CD8-positive, alpha-beta memory T cell (primary cell): ENCODE results near the gene PLEKHD1. TPM values are rescaled to one million over a fixed set of nuclear protein-coding genes. Genes with fewer than 3 reads are reported as not detected.

Experiments used
- CTCF ChIA-PET: fragments of 350-600 bp; sonication (Branson Sonifier 250); formaldehyde crosslinking; loops from one replicate; lab custom pipeline; 2021; ENCODE audit warnings: antibody characterized with exemption; lab: Charles Lee
- POLR2A ChIA-PET: fragments of 350-600 bp; sonication (Branson Sonifier 250); formaldehyde crosslinking; loops from one replicate; lab custom pipeline; 2021; ENCODE audit warnings: antibody characterized with exemption; lab: Charles Lee
- DNase-seq, 5 donors: peaks; one replicate each; pipeline versions ENCODE4 v3.0.0 to v3.0.0-alpha.2; 2020 to 2022; ENCODE audit warnings: mixed read lengths in 1 of 5
- H3K27ac ChIP-seq: one replicate; pipeline ENCODE4 v1.7.0; 2013; ENCODE audit warnings: low read depth, mild to moderate bottlenecking, low read length, moderate library complexity
- H3K27me3 ChIP-seq: 2 replicates; pipeline ENCODE4 v1.7.0; 2013; ENCODE audit warnings: low read length, mild to moderate bottlenecking; ENCODE audit not compliant: insufficient read depth, poor library complexity, severe bottlenecking
- H3K36me3 ChIP-seq: 2 replicates; pipeline ENCODE4 v1.7.0; 2013; ENCODE audit warnings: mild to moderate bottlenecking, low read length, moderate library complexity; ENCODE audit not compliant: insufficient read depth
- H3K4me1 ChIP-seq: 2 replicates; pipeline ENCODE4 v1.7.0; 2013; ENCODE audit warnings: mild to moderate bottlenecking, low read length, moderate library complexity; ENCODE audit not compliant: insufficient read depth
- H3K4me3 ChIP-seq: 2 replicates; pipeline ENCODE4 v1.7.0; 2013; ENCODE audit warnings: mild to moderate bottlenecking, low read length
- H3K9me3 ChIP-seq: 2 replicates; pipeline ENCODE4 v1.7.0; 2013; ENCODE audit warnings: mild to moderate bottlenecking, low read length
- H3K27ac Mint-ChIP-seq, 8 donors: one replicate each; pipeline ENCODE4 v1.8.0; 2020 to 2021; ENCODE audit warnings: mixed read lengths in 8 of 8, mild to moderate bottlenecking in 6 of 8, inconsistent platforms in 3 of 8, moderate library complexity in 3 of 8
- H3K27me3 Mint-ChIP-seq, 2 donors: one replicate each; pipeline ENCODE4 v1.8.0; 2020 to 2021; ENCODE audit warnings: mixed read lengths in 2 of 2, mild to moderate bottlenecking in 1 of 2, moderate library complexity in 1 of 2
- H3K36me3 Mint-ChIP-seq, 3 donors: one replicate each; pipeline ENCODE4 v1.8.0; 2020 to 2021; ENCODE audit warnings: mixed read lengths in 3 of 3, inconsistent platforms in 1 of 3, mild to moderate bottlenecking in 1 of 3
- H3K4me1 Mint-ChIP-seq, 3 donors: one replicate each; pipeline ENCODE4 v1.8.0; 2020 to 2021; ENCODE audit warnings: mixed read lengths in 3 of 3, inconsistent platforms in 1 of 3, mild to moderate bottlenecking in 1 of 3
- H3K4me3 Mint-ChIP-seq, 7 donors: one replicate each; pipeline ENCODE4 v1.8.0; 2020 to 2021; ENCODE audit warnings: mixed read lengths in 7 of 7, mild to moderate bottlenecking in 6 of 7, moderate library complexity in 4 of 7, inconsistent platforms in 2 of 7
- H3K9me3 Mint-ChIP-seq, 5 donors: one replicate each; pipeline ENCODE4 v1.8.0; 2020 to 2022; ENCODE audit warnings: mixed read lengths in 5 of 5, mild to moderate bottlenecking in 3 of 5, moderate library complexity in 2 of 5, inconsistent platforms in 1 of 5
- polyA plus RNA-seq: library from polyadenylated mRNA; unstranded; fragments of 300-500 nt; fragmentation: Illumina TruSeq; gene quantifications from one replicate; pipeline ENCODE4 v1.2.3, GENCODE V29; 2021
- total RNA-seq, 2 experiments: library from RNA; stranded (reverse); gene quantifications; one replicate each; pipeline ENCODE4 v1.2.3, GENCODE V29; 2021

The PLEKHD1 gene
- total and polyA plus RNA-seq, 3 experiments from 2014 or later = 0.06 to 0.11 TPM; not detected in 1

DNA sequence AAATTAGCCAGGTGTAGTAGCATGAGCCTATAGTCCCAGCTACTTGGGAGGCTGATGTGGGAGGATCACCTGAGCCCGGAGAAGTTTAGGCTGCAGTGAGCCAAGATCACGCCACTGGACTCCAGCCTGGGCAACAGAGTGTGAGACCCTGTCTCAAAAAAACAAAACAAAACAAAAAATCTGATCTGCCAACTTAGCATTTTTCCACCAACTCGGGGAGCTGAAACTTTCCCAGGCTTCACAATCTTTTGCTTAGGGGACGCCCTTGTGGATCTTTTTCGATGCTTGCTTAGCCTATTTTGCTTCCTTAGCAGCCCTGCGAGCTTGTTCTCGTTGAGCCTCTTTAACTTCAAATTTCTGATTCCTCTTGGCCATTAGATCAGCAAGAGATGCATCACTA, 76.3 kb downstream of the PLEKHD1 start:
- no peak overlapping the region for H3K27ac Mint-ChIP-seq
- H3K4me3 Mint-ChIP-seq = no peak overlapping the region
- H3K27ac ChIP-seq = no peak overlapping the region
- H3K4me1 ChIP-seq = no peaks in the 10 kb centered on the region
- no peak overlapping the region for H3K4me3 ChIP-seq
- H3K9me3 ChIP-seq = no peaks in the 10 kb centered on the region
- H3K27me3 Mint-ChIP-seq = peaks cover 15 to 46% of the 10 kb centered on the region in 2 donors
- ChIA-PET CTCF (interaction anchor here (1.7 kb wide), 1 partner anchor 12 kb away, joined by 4 read pairs; no protein-coding TSS in a partner anchor), POLR2A (no interaction called here)
- H3K36me3 Mint-ChIP-seq = peaks cover 0 to 1% (median 0%) of the 10 kb centered on the region in 3 donors
- H3K36me3 ChIP-seq = no peaks in the 10 kb centered on the region
- no peaks in the 10 kb centered on the region for H3K4me1 Mint-ChIP-seq
- H3K27me3 ChIP-seq = peaks cover 4% of the 10 kb centered on the region
- no peaks in the 10 kb centered on the region for H3K9me3 Mint-ChIP-seq
- DNase-seq = no peak

DNA sequence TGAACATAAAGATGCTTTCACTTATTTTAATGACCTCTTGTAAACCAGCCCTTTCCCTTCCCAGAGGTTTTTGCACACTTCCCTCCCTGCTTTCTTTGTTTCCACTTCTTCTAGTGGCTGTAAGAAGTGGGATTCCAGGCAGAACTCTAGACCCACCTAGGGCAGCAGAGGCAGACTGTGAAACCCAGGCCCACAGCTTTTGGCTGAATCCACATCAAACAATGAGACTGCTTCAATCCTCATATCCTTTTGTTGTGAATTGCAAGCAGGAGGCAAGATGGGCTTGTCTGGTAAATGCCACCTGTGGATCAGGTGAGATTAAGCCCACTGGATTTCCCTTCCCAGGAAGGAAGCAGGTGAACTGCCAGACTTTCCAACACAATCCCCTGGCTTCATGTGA, 77.4 kb downstream of the PLEKHD1 start:
- H3K9me3 Mint-ChIP-seq = no peaks in the 10 kb centered on the region
- peaks cover 15 to 54% of the 10 kb centered on the region in 2 donors for H3K27me3 Mint-ChIP-seq
- H3K4me1 ChIP-seq = no peaks in the 10 kb centered on the region
- no peak overlapping the region for H3K27ac ChIP-seq
- no peak for DNase-seq
- H3K9me3 ChIP-seq = no peaks in the 10 kb centered on the region
- H3K4me3 Mint-ChIP-seq = no peak overlapping the region
- H3K4me3 ChIP-seq = no peak overlapping the region
- no peak overlapping the region for H3K27ac Mint-ChIP-seq
- H3K27me3 ChIP-seq = peaks cover 4% of the 10 kb centered on the region
- no peaks in the 10 kb centered on the region for H3K4me1 Mint-ChIP-seq
- no peaks in the 10 kb centered on the region for H3K36me3 ChIP-seq
- H3K36me3 Mint-ChIP-seq = peaks cover 0 to 1% (median 0%) of the 10 kb centered on the region in 3 donors
- ChIA-PET CTCF (interaction anchor here (1.7 kb wide), 1 partner anchor 14 kb away, joined by 4 read pairs; no protein-coding TSS in a partner anchor), POLR2A (no interaction called here)

DNA sequence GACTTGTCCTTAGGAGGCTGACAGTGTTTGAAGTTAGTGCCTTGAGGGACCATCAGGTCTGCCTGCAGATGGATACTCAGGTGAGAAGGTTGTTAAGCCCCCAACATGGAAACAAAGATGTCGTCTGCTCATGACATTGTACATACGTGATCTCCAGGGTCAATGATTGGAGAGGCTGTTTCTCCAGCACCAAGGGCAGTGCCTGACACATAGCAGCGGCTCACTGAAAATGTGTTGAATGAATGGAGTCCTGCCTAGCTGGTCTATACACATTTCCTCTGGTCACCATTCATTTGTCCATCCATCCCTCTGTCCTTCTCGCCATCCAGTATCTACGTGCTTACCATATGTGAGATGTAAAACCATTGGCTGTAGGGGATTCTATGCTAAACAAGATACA, 83.0 kb downstream of the PLEKHD1 start:
- Mint-ChIP-seq H3K27me3 (peaks cover 36 to 62% of the 10 kb centered on the region in 2 donors), H3K36me3 (no peaks in the 10 kb centered on the region), H3K9me3 (peaks cover 0 to 2% (median 0%) of the 10 kb centered on the region in 5 donors), H3K4me3 (no peak overlapping the region), H3K27ac (no peak overlapping the region), H3K4me1 (peaks cover 0 to 3% (median 0%) of the 10 kb centered on the region in 3 donors)
- no peaks in the 10 kb centered on the region for H3K4me1 ChIP-seq
- ChIA-PET CTCF (no interaction called here), POLR2A (no interaction called here)
- no peak overlapping the region for H3K4me3 ChIP-seq
- H3K9me3 ChIP-seq = no peaks in the 10 kb centered on the region
- peaks cover 1% of the 10 kb centered on the region for H3K27me3 ChIP-seq
- H3K27ac ChIP-seq = no peak overlapping the region
- no peak for DNase-seq
- no peaks in the 10 kb centered on the region for H3K36me3 ChIP-seq

DNA sequence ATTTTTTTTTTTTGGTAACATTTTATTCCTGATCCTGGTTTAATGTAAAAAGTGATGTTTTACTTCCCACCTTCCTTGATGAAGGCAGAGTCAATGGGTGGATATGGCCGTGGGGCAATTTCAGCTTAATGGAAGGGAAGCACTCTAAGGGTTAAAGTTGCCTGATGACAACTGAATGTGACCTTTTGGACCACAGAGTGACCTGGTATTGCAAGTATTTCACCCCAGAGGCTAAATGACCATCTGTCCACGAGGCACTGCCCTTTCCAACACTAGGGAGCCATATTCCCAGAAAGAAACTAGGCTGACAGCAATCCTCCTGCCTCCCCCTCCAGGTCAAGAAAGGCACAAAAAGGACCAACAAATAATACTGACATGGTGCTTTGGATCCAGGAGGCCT, 85.3 kb downstream of the PLEKHD1 start:
- no peak for DNase-seq
- Histone ChIP-seq H3K27me3 (peaks cover 12% of the 10 kb centered on the region), H3K36me3 (no peaks in the 10 kb centered on the region), H3K4me3 (no peak overlapping the region), H3K4me1 (peaks cover 7% of the 10 kb centered on the region), H3K27ac (no peak overlapping the region), H3K9me3 (no peaks in the 10 kb centered on the region)
- CTCF ChIA-PET = no interaction called here
- Mint-ChIP-seq H3K27me3 (peaks cover 40 to 72% of the 10 kb centered on the region in 2 donors), H3K36me3 (no peaks in the 10 kb centered on the region), H3K4me1 (peaks cover 5 to 14% (median 8%) of the 10 kb centered on the region in 3 donors), H3K4me3 (peak overlapping the region in 2 of 7 donors; percentile 69 to 81), H3K27ac (no peak overlapping the region), H3K9me3 (peaks cover 0 to 2% (median 0%) of the 10 kb centered on the region in 5 donors)
- POLR2A ChIA-PET = no interaction called here

DNA sequence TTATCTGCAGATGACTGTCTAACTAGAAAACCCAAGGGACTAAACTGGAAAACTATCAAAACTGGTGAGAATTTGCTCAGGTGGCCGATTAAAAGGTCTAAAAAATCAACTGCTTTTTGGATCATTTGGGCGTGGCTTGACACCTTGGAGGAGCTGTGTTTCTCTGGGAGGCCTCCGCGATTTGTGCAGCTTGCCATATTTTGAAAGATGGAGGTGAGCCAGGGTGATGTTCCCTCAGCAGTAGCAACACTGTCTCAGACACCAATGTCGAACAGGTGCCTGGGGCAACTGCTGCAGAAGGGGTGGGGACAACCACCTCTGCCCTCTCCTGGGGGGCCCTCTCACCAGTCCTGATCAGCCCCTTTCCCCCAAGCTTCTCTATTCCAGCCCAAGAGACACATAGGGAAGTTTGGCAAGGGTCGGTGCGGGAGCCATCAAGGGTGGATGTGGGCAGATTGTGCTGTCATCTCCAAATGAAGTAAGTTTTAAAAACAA, 86.4 kb downstream of the PLEKHD1 start:
- Mint-ChIP-seq H3K36me3 (no peaks in the 10 kb centered on the region), H3K27me3 (peaks cover 44 to 70% of the 10 kb centered on the region in 2 donors), H3K4me1 (peaks cover 5 to 14% (median 8%) of the 10 kb centered on the region in 3 donors), H3K9me3 (peaks cover 0 to 2% (median 0%) of the 10 kb centered on the region in 5 donors), H3K4me3 (peak overlapping the region in 1 of 7 donors; percentile 32), H3K27ac (no peak overlapping the region)
- no peak overlapping the region for H3K27ac ChIP-seq
- no peak overlapping the region for H3K4me3 ChIP-seq
- peaks cover 7% of the 10 kb centered on the region for H3K4me1 ChIP-seq
- H3K9me3 ChIP-seq = no peaks in the 10 kb centered on the region
- ChIA-PET POLR2A (no interaction called here), CTCF (interaction anchor here (1.1 to 1.3 kb wide), 3 partner anchors 14 to 23 kb away, joined by 3 to 4 read pairs (median 3); no protein-coding TSS in a partner anchor)
- peaks cover 20% of the 10 kb centered on the region for H3K27me3 ChIP-seq
- no peak for DNase-seq
- no peaks in the 10 kb centered on the region for H3K36me3 ChIP-seq

DNA sequence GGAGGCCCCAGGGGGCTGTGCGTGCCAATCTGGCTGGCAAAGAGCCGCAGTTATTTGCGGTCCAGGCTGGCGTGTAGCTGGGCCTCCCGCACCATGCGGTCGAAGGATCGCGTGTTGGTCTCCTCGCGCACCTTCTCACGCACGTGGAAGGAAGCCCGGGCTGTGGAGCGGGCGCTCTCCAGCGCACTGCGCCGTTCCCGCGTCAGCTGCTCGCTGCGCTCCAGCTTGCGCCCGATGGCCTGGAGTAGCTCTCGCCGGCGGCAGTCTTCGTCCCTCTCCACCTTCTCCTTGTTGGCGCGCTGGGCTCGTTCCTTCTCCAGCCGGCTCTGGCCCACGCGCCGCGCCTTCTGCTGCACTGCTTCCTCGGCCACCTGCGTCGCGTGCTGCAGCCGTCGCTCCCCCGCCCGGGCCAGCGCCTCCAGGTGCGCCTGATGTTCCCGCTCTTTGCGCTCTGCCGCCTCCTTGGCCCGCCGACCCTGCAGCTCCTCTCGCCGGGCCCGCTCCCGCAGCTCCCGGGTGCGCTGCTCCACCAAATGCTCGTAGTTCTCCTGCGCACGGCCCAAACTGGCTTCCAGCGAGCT, 87.0 kb downstream of the PLEKHD1 start:
- ChIA-PET POLR2A (no interaction called here), CTCF (interaction anchor here (1.1 to 1.3 kb wide), 3 partner anchors 13 to 22 kb away, joined by 3 to 4 read pairs (median 3); no protein-coding TSS in a partner anchor)
- Mint-ChIP-seq H3K27me3 (peaks cover 44 to 72% of the 10 kb centered on the region in 2 donors), H3K36me3 (no peaks in the 10 kb centered on the region), H3K9me3 (peaks cover 0 to 2% (median 0%) of the 10 kb centered on the region in 5 donors), H3K4me3 (peak overlapping the region in 1 of 7 donors; percentile 20), H3K27ac (no peak overlapping the region), H3K4me1 (peaks cover 5 to 14% (median 8%) of the 10 kb centered on the region in 3 donors)
- H3K9me3 ChIP-seq = no peaks in the 10 kb centered on the region
- H3K4me1 ChIP-seq = peaks cover 7% of the 10 kb centered on the region
- H3K27ac ChIP-seq = no peak overlapping the region
- H3K27me3 ChIP-seq = peaks cover 20% of the 10 kb centered on the region
- H3K4me3 ChIP-seq = no peak overlapping the region
- H3K36me3 ChIP-seq = no peaks in the 10 kb centered on the region
- no peak for DNase-seq

DNA sequence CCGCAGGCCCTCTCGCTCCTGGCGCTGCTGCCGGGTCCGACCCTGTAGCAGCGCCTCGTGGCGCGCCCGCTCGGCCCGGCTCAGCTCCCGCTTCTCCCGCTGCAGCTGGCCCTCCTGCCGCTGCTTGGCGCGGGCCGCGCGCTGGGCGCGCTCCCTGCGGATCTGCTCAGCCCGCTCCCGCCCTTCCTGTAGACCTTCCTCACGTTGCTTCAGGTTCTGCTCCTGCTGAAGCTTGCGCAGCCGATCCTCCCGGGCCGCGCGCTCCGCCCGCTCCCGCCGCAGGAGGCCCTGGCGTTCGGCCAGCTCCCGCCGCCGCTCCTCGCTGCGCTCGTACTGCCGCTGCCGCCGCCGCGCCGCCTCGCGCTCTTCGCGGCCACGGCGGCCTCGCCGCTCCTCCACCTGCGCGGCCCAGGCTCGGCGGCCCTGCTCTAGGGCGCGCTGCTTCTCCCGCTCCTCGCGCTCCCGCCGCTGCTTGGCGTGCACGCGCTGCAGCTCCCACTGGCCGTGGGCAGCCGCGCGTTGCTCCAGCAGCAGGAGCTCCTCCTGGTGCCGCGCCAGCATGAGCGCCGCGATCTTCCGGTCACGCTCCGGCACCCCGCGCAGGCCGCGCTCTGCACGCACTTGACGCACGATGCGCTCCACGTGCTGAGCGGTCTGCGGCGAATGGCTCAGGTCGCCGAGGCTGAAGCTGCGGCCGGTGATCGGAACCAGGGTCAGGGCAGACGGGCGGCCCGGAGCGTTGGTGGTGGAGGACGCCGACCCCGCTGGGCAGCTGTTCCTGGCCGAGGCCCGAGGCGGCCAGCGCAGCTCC, 87.7 kb downstream of the PLEKHD1 start:
- Mint-ChIP-seq H3K27me3 (peaks cover 44 to 74% of the 10 kb centered on the region in 2 donors), H3K27ac (no peak overlapping the region), H3K4me1 (peaks cover 5 to 14% (median 8%) of the 10 kb centered on the region in 3 donors), H3K36me3 (no peaks in the 10 kb centered on the region), H3K4me3 (peak overlapping the region in 2 of 7 donors; percentile 15 to 43), H3K9me3 (peaks cover 0 to 2% (median 0%) of the 10 kb centered on the region in 5 donors)
- POLR2A ChIA-PET = interaction anchor here (0.9 kb wide), 1 partner anchor 174 kb away, joined by 4 read pairs; the partner anchor contains the start of genes ERH and SLC39A9
- peaks cover 7% of the 10 kb centered on the region for H3K4me1 ChIP-seq
- H3K4me3 ChIP-seq = no peak overlapping the region
- H3K27me3 ChIP-seq = peaks cover 20% of the 10 kb centered on the region
- CTCF ChIA-PET = interaction anchor here (1.0 to 1.3 kb wide), 2 partner anchors 24 to 155 kb away, joined by 3 to 4 read pairs; no protein-coding TSS in a partner anchor
- no peaks in the 10 kb centered on the region for H3K36me3 ChIP-seq
- DNase-seq = no peak
- H3K9me3 ChIP-seq = no peaks in the 10 kb centered on the region
- H3K27ac ChIP-seq = no peak overlapping the region
